Vagina (tissue), 2 donors: ENCODE results near the gene RNF181. TPM values are rescaled to one million over a fixed set of nuclear protein-coding genes. Genes with fewer than 3 reads are reported as not detected.

ENCODE experiments used
- DNase-seq, 2 donors: peaks; one replicate each; pipeline ENCODE4 v3.0.0-alpha.2; 2017; ENCODE audit errors: extremely low spot score in 2 of 2
- H3K27ac ChIP-seq: fragments of 200-600 bp; sonication (generic); one replicate; pipeline ENCODE4 v1.5.1; 2019
- H3K27me3 ChIP-seq: fragments of 200-600 bp; sonication (generic); one replicate; pipeline ENCODE4 v1.5.1; 2019
- H3K36me3 ChIP-seq, 2 donors: fragments of 200-600 bp; sonication (generic); one replicate each; pipeline ENCODE4 v1.5.1; 2017 to 2019
- H3K4me1 ChIP-seq: fragments of 200-600 bp; sonication (generic); one replicate; pipeline ENCODE4 v1.5.1; 2019
- H3K4me3 ChIP-seq, 2 donors: fragments of 200-600 bp; sonication (generic); 1 replicate in 1 of 2; 2 replicates in 1 of 2; pipeline ENCODE4 v1.5.1; 2016 to 2019
- H3K9me3 ChIP-seq: fragments of 200-600 bp; sonication (generic); one replicate; pipeline ENCODE4 v1.5.1; 2019
- POLR2A ChIP-seq, 2 donors: fragments of 450-650 bp; IDR thresholded peaks; one replicate each; pipeline ENCODE4 v1.6.1; 2017; ENCODE audit warnings: antibody characterized with exemption in 2 of 2, mild to moderate bottlenecking in 2 of 2, moderate library complexity in 2 of 2
- POLR2AphosphoS5 ChIP-seq, 2 donors: sonication (generic); formaldehyde crosslinking; IDR thresholded peaks; one replicate each; pipeline ENCODE4 v1.9.0; 2017; ENCODE audit warnings: antibody characterized with exemption in 2 of 2, mild to moderate bottlenecking in 2 of 2, low read depth in 1 of 2; ENCODE audit not compliant: insufficient read depth in 1 of 2
- intact Hi-C: fragments of 100-400 bp; cut with DNase I; formaldehyde crosslinking; loops from one replicate; pipeline ENCODE4 v1.15.1; 2023
- total RNA-seq: library from RNA; depleted of rRNA; stranded (reverse); fragments of >200 nt; gene quantifications from one replicate; pipeline ENCODE4 v1.2.3, GENCODE V29; 2016
- TF ChIP-seq, protein P1 (sequence below), 3 experiments: fragments of 450-650 bp in 2 of 3; fragments of 200-600 bp in 1 of 3; sonication (generic) in 1 of 3; IDR thresholded peaks; one replicate each; pipeline ENCODE4 v1.5.1; 2017 to 2019; ENCODE audit warnings: antibody characterized with exemption in 3 of 3, mild to moderate bottlenecking in 2 of 3, moderate library complexity in 2 of 3

RNF181 gene
- total RNA-seq, 1 donor from 2014 or later: 107 TPM

DNA sequence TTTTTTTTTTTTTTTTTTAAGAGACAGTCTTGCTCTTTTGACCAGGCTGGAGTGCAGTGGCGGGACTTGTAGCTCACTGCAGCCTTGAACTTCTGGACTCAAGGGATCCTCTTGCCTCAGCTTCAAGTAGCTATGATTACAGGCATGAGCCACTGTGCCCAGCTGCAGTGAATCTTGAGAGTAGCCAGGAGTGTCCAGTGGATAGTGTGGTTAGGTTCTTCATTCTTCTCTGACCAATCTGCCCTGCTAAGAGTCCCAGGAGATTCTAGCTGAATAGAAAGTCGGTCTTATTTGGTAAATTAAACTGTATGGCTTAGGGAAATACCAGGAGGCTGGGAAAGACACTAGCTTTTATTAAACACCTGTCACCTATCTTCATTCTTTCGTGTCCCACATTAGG lies 35.8 kb downstream of the RNF181 start:
- TF ChIP-seq, protein P1, sequence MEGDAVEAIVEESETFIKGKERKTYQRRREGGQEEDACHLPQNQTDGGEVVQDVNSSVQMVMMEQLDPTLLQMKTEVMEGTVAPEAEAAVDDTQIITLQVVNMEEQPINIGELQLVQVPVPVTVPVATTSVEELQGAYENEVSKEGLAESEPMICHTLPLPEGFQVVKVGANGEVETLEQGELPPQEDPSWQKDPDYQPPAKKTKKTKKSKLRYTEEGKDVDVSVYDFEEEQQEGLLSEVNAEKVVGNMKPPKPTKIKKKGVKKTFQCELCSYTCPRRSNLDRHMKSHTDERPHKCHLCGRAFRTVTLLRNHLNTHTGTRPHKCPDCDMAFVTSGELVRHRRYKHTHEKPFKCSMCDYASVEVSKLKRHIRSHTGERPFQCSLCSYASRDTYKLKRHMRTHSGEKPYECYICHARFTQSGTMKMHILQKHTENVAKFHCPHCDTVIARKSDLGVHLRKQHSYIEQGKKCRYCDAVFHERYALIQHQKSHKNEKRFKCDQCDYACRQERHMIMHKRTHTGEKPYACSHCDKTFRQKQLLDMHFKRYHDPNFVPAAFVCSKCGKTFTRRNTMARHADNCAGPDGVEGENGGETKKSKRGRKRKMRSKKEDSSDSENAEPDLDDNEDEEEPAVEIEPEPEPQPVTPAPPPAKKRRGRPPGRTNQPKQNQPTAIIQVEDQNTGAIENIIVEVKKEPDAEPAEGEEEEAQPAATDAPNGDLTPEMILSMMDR (IDR thresholded peaks at IDR 0.05): no peak
- DNase-seq: no peak
- H3K27ac ChIP-seq: no peak overlapping the region
- H3K36me3 ChIP-seq: peaks cover 4 to 91% of the 10 kb centered on the region in 2 donors
- H3K4me1 ChIP-seq: no peaks in the 10 kb centered on the region
- no peaks in the 10 kb centered on the region for H3K27me3 ChIP-seq
- no peaks in the 10 kb centered on the region for H3K9me3 ChIP-seq
- intact Hi-C loops: no loop called here
- no peak overlapping the region for H3K4me3 ChIP-seq

DNA sequence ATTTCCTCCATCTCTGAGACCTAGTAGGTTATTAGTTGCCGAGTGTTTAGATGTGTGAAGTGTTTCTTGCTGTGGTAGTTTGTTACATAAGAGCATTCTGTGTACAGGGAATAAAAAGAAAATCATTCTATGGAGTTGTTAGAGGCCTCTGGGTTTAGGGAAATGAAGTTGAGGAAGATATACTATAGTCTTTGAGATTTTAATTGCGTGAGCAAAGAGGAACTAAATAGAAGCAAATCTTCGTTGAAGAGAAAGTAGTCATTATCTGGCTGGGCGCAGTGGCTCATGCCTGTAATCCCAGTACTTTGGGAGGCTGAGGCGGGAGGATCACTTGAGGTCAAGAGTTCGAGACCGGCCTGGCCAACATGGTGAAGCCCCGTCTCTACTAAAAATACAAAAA lies 39.5 kb downstream of the RNF181 start:
- H3K27ac ChIP-seq: no peak overlapping the region
- no peaks in the 10 kb centered on the region for H3K4me1 ChIP-seq
- peaks cover 0 to 85% of the 10 kb centered on the region in 2 donors for H3K36me3 ChIP-seq
- intact Hi-C loops: loop anchor here (5.0 kb wide), 3 partner anchors 72 to 962 kb away; no protein-coding TSS in a partner anchor
- H3K9me3 ChIP-seq: no peaks in the 10 kb centered on the region
- TF ChIP-seq, protein P1 (IDR thresholded peaks at IDR 0.05): no peak
- no peak for TF ChIP-seq POLR2AphosphoS5 (IDR thresholded peaks at IDR 0.05; ENCODE audit: insufficient read depth in 1 of 2, low read depth in 1 of 2)
- no peak for TF ChIP-seq POLR2A (IDR thresholded peaks at IDR 0.05)
- H3K4me3 ChIP-seq: no peak overlapping the region
- DNase-seq: no peak
- H3K27me3 ChIP-seq: no peaks in the 10 kb centered on the region

DNA sequence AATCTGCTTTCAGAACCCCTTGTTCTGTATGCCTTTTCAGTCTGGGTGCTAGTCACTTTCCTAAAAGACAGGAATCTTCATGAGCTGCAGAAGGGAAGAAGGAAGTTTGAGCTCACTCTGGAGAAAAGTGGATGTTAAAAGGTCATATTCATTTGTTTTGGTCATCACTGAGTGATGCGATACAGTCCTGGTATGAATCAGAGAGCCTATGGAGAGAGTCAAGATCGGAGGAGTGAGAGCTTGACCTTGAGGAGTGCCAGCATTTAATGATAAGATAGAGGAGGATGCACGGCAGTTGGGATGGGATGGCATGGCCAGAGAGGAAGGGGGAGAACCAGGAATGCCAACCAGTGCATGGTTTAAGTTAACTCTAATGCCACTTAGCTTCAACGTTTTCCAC lies 40.1 kb downstream of the RNF181 start:
- DNase-seq: no peak
- TF ChIP-seq POLR2AphosphoS5 (IDR thresholded peaks at IDR 0.05; ENCODE audit: insufficient read depth in 1 of 2, low read depth in 1 of 2) (no peak), POLR2A (IDR thresholded peaks at IDR 0.05) (no peak)
- TF ChIP-seq, protein P1 (IDR thresholded peaks at IDR 0.05): no peak
- H3K27me3 ChIP-seq: no peaks in the 10 kb centered on the region
- no peak overlapping the region for H3K27ac ChIP-seq
- intact Hi-C loops: loop anchor here (5.0 kb wide), 3 partner anchors 72 to 962 kb away; no protein-coding TSS in a partner anchor
- H3K4me1 ChIP-seq: no peaks in the 10 kb centered on the region
- peaks cover 0 to 87% of the 10 kb centered on the region in 2 donors for H3K36me3 ChIP-seq
- no peak overlapping the region for H3K4me3 ChIP-seq
- no peaks in the 10 kb centered on the region for H3K9me3 ChIP-seq

DNA sequence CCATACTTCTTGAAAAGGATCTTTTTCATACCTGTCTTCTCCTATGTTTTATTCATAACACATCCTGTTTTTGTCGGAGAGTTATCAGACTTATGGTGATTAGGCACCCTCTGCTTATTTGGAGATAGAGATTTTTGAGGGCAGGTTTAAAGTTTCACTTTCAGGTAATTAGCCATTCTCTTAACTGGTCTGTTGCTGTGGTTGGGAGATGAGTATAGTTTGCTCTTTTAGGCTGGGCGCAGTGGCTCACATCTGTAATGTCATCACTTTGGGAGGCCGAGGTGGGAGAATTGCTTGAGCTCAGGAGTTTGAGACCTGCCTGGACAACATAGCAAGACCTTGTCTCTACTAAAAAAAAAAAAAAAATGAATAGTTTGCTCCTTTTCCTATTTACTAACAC lies 47.2 kb downstream of the RNF181 start:
- H3K4me1 ChIP-seq: no peaks in the 10 kb centered on the region
- DNase-seq: no peak
- H3K4me3 ChIP-seq: no peak overlapping the region
- H3K27me3 ChIP-seq: no peaks in the 10 kb centered on the region
- H3K27ac ChIP-seq: no peak overlapping the region
- intact Hi-C loops: no loop called here
- no peak for TF ChIP-seq POLR2A (IDR thresholded peaks at IDR 0.05)
- no peak for TF ChIP-seq POLR2AphosphoS5 (IDR thresholded peaks at IDR 0.05; ENCODE audit: insufficient read depth in 1 of 2, low read depth in 1 of 2)
- TF ChIP-seq, protein P1 (IDR thresholded peaks at IDR 0.05): no peak
- no peaks in the 10 kb centered on the region for H3K9me3 ChIP-seq
- peaks cover 0 to 97% of the 10 kb centered on the region in 2 donors for H3K36me3 ChIP-seq

DNA sequence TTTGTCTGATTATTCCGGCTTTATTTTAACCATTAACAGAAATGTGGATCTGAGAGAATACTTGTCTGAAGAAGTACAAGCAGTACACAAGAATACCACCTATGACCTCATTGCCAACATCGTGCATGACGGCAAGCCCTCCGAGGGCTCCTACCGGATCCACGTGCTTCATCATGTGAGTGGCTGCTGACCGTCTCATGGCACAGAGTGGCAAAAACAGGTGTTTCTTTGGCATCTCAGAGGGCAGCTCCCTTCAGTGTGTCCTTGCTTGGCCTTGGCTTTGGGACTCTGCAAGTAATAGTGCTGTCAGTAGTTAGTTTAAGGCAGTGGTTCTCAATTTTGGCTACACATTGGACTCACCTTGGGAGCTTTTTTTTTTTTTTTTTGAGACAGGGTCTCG lies 49.4 kb downstream of the RNF181 start:
- H3K4me3 ChIP-seq: no peak overlapping the region
- DNase-seq: no peak
- intact Hi-C loops: no loop called here

More for the DNA sequence above, 49.4 kb downstream of the RNF181 start:
- TF ChIP-seq POLR2A (IDR thresholded peaks at IDR 0.05) (no peak), POLR2AphosphoS5 (IDR thresholded peaks at IDR 0.05; ENCODE audit: insufficient read depth in 1 of 2, low read depth in 1 of 2) (no peak)
- TF ChIP-seq, protein P1 (IDR thresholded peaks at IDR 0.05): no peak
- Histone ChIP-seq H3K36me3 (peaks cover 0 to 99% of the 10 kb centered on the region in 2 donors), H3K27me3 (no peaks in the 10 kb centered on the region), H3K4me1 (no peaks in the 10 kb centered on the region), H3K27ac (no peak overlapping the region), H3K9me3 (no peaks in the 10 kb centered on the region)
